Left lung (tissue), 10 donors: ENCODE data around the gene SIGLEC7. TPM values are rescaled to one million over a fixed set of nuclear protein-coding genes. Genes with fewer than 3 reads are reported as not detected.

Experiments used
- ATAC-seq: fragments of 200-7000 bp; cut with Tn5 transposase; one replicate; pipeline ENCODE4 v1.9.1; 2020; ENCODE audit warnings: moderate library complexity
- DNase-seq, 4 donors: peaks; one replicate each; pipeline ENCODE4 v3.0.0-alpha.2; 2013 to 2020
- H3K27ac ChIP-seq, 2 donors: fragments of 200-600 bp; sonication (generic) in 1 of 2; one replicate each; pipeline versions ENCODE4 v1.5.0 to v1.8.0; 2020 to 2021
- H3K27me3 ChIP-seq, 2 donors: fragments of 200-600 bp; sonication (generic) in 1 of 2; one replicate each; pipeline versions ENCODE4 v1.5.0 to v1.8.0; 2020 to 2021
- H3K36me3 ChIP-seq, 2 donors: fragments of 200-600 bp; sonication (generic) in 1 of 2; one replicate each; pipeline versions ENCODE4 v1.5.0 to v1.8.0; 2020 to 2021
- H3K4me1 ChIP-seq, 2 donors: fragments of 200-600 bp; one replicate each; pipeline ENCODE4 v1.8.0; 2021
- H3K4me3 ChIP-seq, 2 donors: fragments of 200-600 bp; sonication (generic) in 1 of 2; one replicate each; pipeline versions ENCODE4 v1.5.0 to v1.8.0; 2020 to 2021; ENCODE audit warnings: mild to moderate bottlenecking in 1 of 2
- H3K9me3 ChIP-seq, 2 donors: fragments of 200-600 bp; sonication (generic) in 1 of 2; one replicate each; pipeline versions ENCODE4 v1.5.0 to v1.8.0; 2020 to 2021
- CTCF ChIP-seq, 2 donors: fragments of 200-600 bp; sonication (generic) in 1 of 2; IDR thresholded peaks; one replicate each; pipeline versions ENCODE4 v1.5.0 to v1.8.0; 2021; ENCODE audit warnings: antibody characterized with exemption in 2 of 2
- intact Hi-C, 2 donors: fragments of 100-400 bp; cut with DNase I; formaldehyde crosslinking; loops; one replicate each; pipeline versions ENCODE4 v1.11.2 to v1.14.2; 2022
- polyA plus RNA-seq, 6 donors: library from polyadenylated mRNA; unstranded; fragments of 120-200 nt; gene quantifications; one replicate each; pipeline ENCODE4 v1.2.1, GENCODE V29; 2013; ENCODE audit not compliant: insufficient read length in 6 of 6
- total RNA-seq, 2 donors: library from RNA; stranded (reverse); fragmentation: NEBNext Ultra II Directional; extraction: Animal tissue kit (Norgen Biotek cat#: 25700); gene quantifications; one replicate each; pipeline ENCODE4 v1.2.1, GENCODE V29; 2021
- donor health status: DM: no; HTN: yes; CAD: no.
- donor health status: DM: no; HTN: no; CAD: no.

The SIGLEC7 gene
- total and polyA plus RNA-seq, 8 donors = 0.63 to 10.4 (median 0.78) TPM

GRCh38 chr19:51131780-51132680 is 10.1 kb upstream of the SIGLEC7 start:
- Histone ChIP-seq H3K27me3 (peaks cover 0 to 4% of the 10 kb centered on the region in 2 donors), H3K4me1 (peaks cover 0 to 90% of the 10 kb centered on the region in 2 donors), H3K27ac (peak overlapping the region; percentile 79), H3K4me3 (peak overlapping the region in 1 of 2 donors; percentile 0), H3K9me3 (peaks cover 0 to 2% of the 10 kb centered on the region in 2 donors), H3K36me3 (peaks cover 0 to 28% of the 10 kb centered on the region in 2 donors)
- intact Hi-C loops = no loop called here
- ATAC-seq (peak; percentile 77), DNase-seq (peak in 3 of 4 donors; percentile 42 to 77 (median 61))
- no peak for TF ChIP-seq CTCF (IDR thresholded peaks at IDR 0.05)

- no peak overlapping the region for H3K4me3 ChIP-seq
- ATAC-seq = no peak
- TF ChIP-seq CTCF (IDR thresholded peaks at IDR 0.05) = no peak
- H3K27me3 ChIP-seq = peaks cover 0 to 16% of the 10 kb centered on the region in 2 donors
- DNase-seq = no peak
- intact Hi-C loops = no loop called here
- peaks cover 0 to 2% of the 10 kb centered on the region in 2 donors for H3K9me3 ChIP-seq
- peak overlapping the region in 1 of 2 donors; percentile 93 for H3K27ac ChIP-seq
- peaks cover 0 to 10% of the 10 kb centered on the region in 2 donors for H3K36me3 ChIP-seq
- H3K4me1 ChIP-seq = peaks cover 0 to 93% of the 10 kb centered on the region in 2 donors
Measured at GRCh38 chr19:51135004-51135403, 7.1 kb upstream of the SIGLEC7 start.

- H3K27ac ChIP-seq = peak overlapping the region; percentile 73 to 93
- no peaks in the 10 kb centered on the region for H3K36me3 ChIP-seq
- no peak for TF ChIP-seq CTCF (IDR thresholded peaks at IDR 0.05)
- no peak for DNase-seq
- peaks cover 0 to 2% of the 10 kb centered on the region in 2 donors for H3K9me3 ChIP-seq
- ATAC-seq = no peak
- no peak overlapping the region for H3K4me3 ChIP-seq
- intact Hi-C loops = no loop called here
- peaks cover 0 to 27% of the 10 kb centered on the region in 2 donors for H3K27me3 ChIP-seq
- peaks cover 0 to 93% of the 10 kb centered on the region in 2 donors for H3K4me1 ChIP-seq
Measured at GRCh38 chr19:51135986-51136762, 5.9 kb upstream of the SIGLEC7 start.

- TF ChIP-seq CTCF (IDR thresholded peaks at IDR 0.05) = no peak
Measured at GRCh38 chr19:51136851-51137551, 5.1 kb upstream of the SIGLEC7 start.

More at GRCh38 chr19:51136851-51137551, 5.1 kb upstream of the SIGLEC7 start:
- intact Hi-C loops = no loop called here
- Histone ChIP-seq H3K27me3 (peaks cover 0 to 31% of the 10 kb centered on the region in 2 donors), H3K36me3 (no peaks in the 10 kb centered on the region), H3K27ac (peak overlapping the region; percentile 73 to 93), H3K4me3 (no peak overlapping the region), H3K4me1 (peaks cover 0 to 93% of the 10 kb centered on the region in 2 donors), H3K9me3 (peaks cover 0 to 2% of the 10 kb centered on the region in 2 donors)
- DNase-seq (peak in 1 of 4 donors; percentile 64), ATAC-seq (peak; percentile 48)
